B cell (primary cell): Measurements from ENCODE around the gene DNAJC8. TPM values are rescaled to one million over a fixed set of nuclear protein-coding genes. Genes with fewer than 3 reads are reported as not detected.

ENCODE experiments used
- ATAC-seq: fragments of 200-7000 bp; cut with Tn5 transposase; one replicate; pipeline ENCODE4 v1.10.0; 2021; ENCODE audit warnings: low read depth, mild to moderate bottlenecking, moderate number of reproducible peaks, moderate library complexity
- CTCF ChIA-PET: fragments of 350-600 bp; sonication (Branson Sonifier 250); formaldehyde crosslinking; loops from one replicate; lab custom pipeline; 2021; ENCODE audit warnings: antibody characterized with exemption, inconsistent platforms; lab: Charles Lee
- POLR2A ChIA-PET: fragments of 350-600 bp; sonication (Branson Sonifier 250); formaldehyde crosslinking; loops from one replicate; lab custom pipeline; 2021; ENCODE audit warnings: antibody characterized with exemption; lab: Charles Lee
- DNase-seq: peaks from one replicate; pipeline ENCODE4 v3.0.0; 2013
- H2AFZ ChIP-seq: 2 replicates; pipeline ENCODE4 v1.6.1; 2012; ENCODE audit warnings: mild to moderate bottlenecking, low read depth, low read length; ENCODE audit not compliant: insufficient read depth, poor library complexity, severe bottlenecking
- H3K27ac ChIP-seq, 2 donors: 1 replicate in 1 of 2; 2 replicates in 1 of 2; pipeline ENCODE4 v1.5.1; 2012 to 2013; ENCODE audit warnings: low read length in 2 of 2, mild to moderate bottlenecking in 2 of 2, moderate library complexity in 1 of 2
- H3K27me3 ChIP-seq, 4 experiments: fragments of 200-600 bp in 1 of 4; sonication (generic) in 1 of 4; replicated peaks in 1 of 4; 1 replicate in 2 of 4; 2 replicates in 2 of 4; pipeline versions ENCODE4 v1.6.1 to v1.7.0; 2013 to 2016; ENCODE audit warnings: low read length in 3 of 4, mild to moderate bottlenecking in 2 of 4, mixed read lengths in 1 of 4, moderate library complexity in 1 of 4; ENCODE audit not compliant: insufficient read depth in 4 of 4, control insufficient read depth in 3 of 4; ENCODE audit errors: control extremely low read depth in 1 of 4
- H3K36me3 ChIP-seq, 2 experiments: replicated peaks in 1 of 2; 1 replicate in 1 of 2; 2 replicates in 1 of 2; pipeline versions ENCODE4 v1.6.1 to v1.7.1; 2013; ENCODE audit warnings: low read length in 1 of 2; ENCODE audit not compliant: insufficient read depth in 2 of 2, control insufficient read depth in 1 of 2; ENCODE audit errors: control extremely low read depth in 1 of 2, extremely low read depth in 1 of 2
- H3K4me1 ChIP-seq, 2 donors: fragments of 200-600 bp in 1 of 2; sonication (generic) in 1 of 2; 1 replicate in 1 of 2; 2 replicates in 1 of 2; pipeline versions ENCODE4 v1.5.1 to v1.6.1; 2013 to 2017; ENCODE audit warnings: low read length in 2 of 2; ENCODE audit not compliant: control insufficient read depth in 2 of 2, insufficient read depth in 2 of 2
- H3K4me2 ChIP-seq: replicated peaks from 2 replicates; pipeline ENCODE3; 2012; ENCODE audit warnings: mild to moderate bottlenecking, low read depth, low read length; ENCODE audit not compliant: poor library complexity, severe bottlenecking
- H3K4me3 ChIP-seq, 5 experiments: fragments of 200-600 bp in 1 of 5; sonication (generic) in 1 of 5; 1 replicate in 3 of 5; 2 replicates in 2 of 5; pipeline versions ENCODE4 v1.5.1 to v1.7.0; 2011 to 2016; ENCODE audit warnings: low read length in 4 of 5, mild to moderate bottlenecking in 4 of 5, low read depth in 2 of 5, control low read depth in 1 of 5, moderate library complexity in 1 of 5; ENCODE audit not compliant: insufficient read depth in 1 of 5; ENCODE audit errors: control extremely low read depth in 1 of 5, extremely low read depth in 1 of 5
- H3K79me2 ChIP-seq: fragments of 200-600 bp; sonication (generic); one replicate; pipeline ENCODE4 v1.6.0; 2016; ENCODE audit warnings: low read length; ENCODE audit not compliant: control insufficient read depth, insufficient read depth
- H3K9ac ChIP-seq: fragments of 200-600 bp; sonication (generic); 2 replicates; pipeline ENCODE4 v1.6.1; 2017; ENCODE audit warnings: mild to moderate bottlenecking, low read length, moderate library complexity
- H3K9me3 ChIP-seq, 3 donors: one replicate each; pipeline versions ENCODE4 v1.6.1 to v1.7.1; 2013; ENCODE audit warnings: low read length in 2 of 3; ENCODE audit not compliant: control insufficient read depth in 2 of 3, insufficient read depth in 1 of 3; ENCODE audit errors: control extremely low read depth in 1 of 3
- H4K20me1 ChIP-seq: 2 replicates; pipeline ENCODE4 v1.6.0; 2012; ENCODE audit warnings: mild to moderate bottlenecking, low read length; ENCODE audit not compliant: insufficient read depth, control insufficient read depth, poor library complexity, severe bottlenecking
- H3K27ac Mint-ChIP-seq: one replicate; pipeline ENCODE4 v1.8.0; 2021; ENCODE audit warnings: mixed read lengths
- H3K27me3 Mint-ChIP-seq: one replicate; pipeline ENCODE4 v1.8.0; 2021; ENCODE audit warnings: mixed read lengths
- H3K4me1 Mint-ChIP-seq: one replicate; pipeline ENCODE4 v1.8.0; 2021; ENCODE audit warnings: mixed read lengths
- H3K4me3 Mint-ChIP-seq: one replicate; pipeline ENCODE4 v1.8.0; 2021; ENCODE audit warnings: mixed read lengths
- H3K9me3 Mint-ChIP-seq: one replicate; pipeline ENCODE4 v1.8.0; 2022; ENCODE audit warnings: mixed read lengths; ENCODE audit not compliant: insufficient read depth
- EZH2 ChIP-seq: IDR thresholded peaks from 2 replicates; pipeline ENCODE4 v1.6.1; 2012; ENCODE audit warnings: borderline replicate concordance, low read depth, mild to moderate bottlenecking, moderate library complexity, low read length; ENCODE audit not compliant: insufficient read depth, poor library complexity, severe bottlenecking
- whole genome bisulfite sequencing: methylation state at CpG from one replicate; pipeline ENCODE4 v1.1.5; 2013; ENCODE audit warnings: missing lambda C conversion rate; ENCODE audit not compliant: insufficient coverage; 5-methylcytosine and 5-hydroxymethylcytosine counted together
- intact Hi-C: fragments of 100-400 bp; cut with micrococcal nuclease; formaldehyde crosslinking; loops from one replicate; pipeline ENCODE4 v1.10.0; 2022
- polyA plus RNA-seq: library from polyadenylated mRNA; depleted of rRNA; stranded (reverse); fragments of >200 nt; gene quantifications from 2 replicates; pipeline ENCODE4 v1.2.3, GENCODE V29; 2012
- total RNA-seq, 2 donors: library from RNA; stranded (reverse); fragments of 120-200 nt in 1 of 2; gene quantifications; 1 replicate in 1 of 2; 2 replicates in 1 of 2; pipeline versions ENCODE4 v1.2.3 to v1.2.4, GENCODE V29; 2013 to 2022
- TF ChIP-seq, protein P1 (sequence below): fragments of 200-600 bp; IDR thresholded peaks from one replicate; pipeline ENCODE4 v1.8.0; 2022; ENCODE audit warnings: antibody characterized with exemption, mild to moderate bottlenecking

The DNAJC8 gene
- total and polyA plus RNA-seq, 2 donors (not counting 1 experiment from before 2014, with no cell fraction given): 26.3 to 74.6 TPM

DNA sequence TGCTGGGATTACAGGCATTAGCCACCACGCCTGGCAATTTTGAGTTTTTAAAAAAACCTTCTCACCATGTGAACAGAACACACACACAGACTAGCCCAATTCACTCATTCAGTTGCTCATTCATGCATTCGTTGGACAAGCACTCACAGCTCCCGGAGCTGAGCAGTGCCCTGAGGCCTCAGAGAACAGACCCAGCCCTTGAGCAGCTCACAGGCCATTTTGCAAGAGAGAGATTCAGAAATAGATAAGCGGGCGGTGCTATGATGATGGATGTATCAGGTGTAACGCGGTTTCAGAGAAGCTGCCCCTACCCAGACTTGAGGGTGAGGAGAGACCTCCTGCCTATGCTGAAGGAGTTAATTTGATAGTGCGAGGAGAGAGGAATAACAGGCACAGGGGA, 74.9 kb downstream of the DNAJC8 start:
- WGBS: 100% methylated on average over 8 of the region's 8 CpGs
- H3K27ac Mint-ChIP-seq: no peak overlapping the region
- CTCF ChIA-PET: interaction anchor here (1.2 kb wide), 1 partner anchor 51 kb away, joined by 5 read pairs; no protein-coding TSS in a partner anchor
- no peaks in the 10 kb centered on the region for H3K9me3 Mint-ChIP-seq
- no peaks in the 10 kb centered on the region for H3K9me3 ChIP-seq
- H3K79me2 ChIP-seq: peaks cover 25% of the 10 kb centered on the region
- no peak for DNase-seq
- H3K27ac ChIP-seq: no peak overlapping the region
- H3K4me1 Mint-ChIP-seq: peaks cover 10% of the 10 kb centered on the region
- ATAC-seq: no peak
- H4K20me1 ChIP-seq: no peaks in the 10 kb centered on the region
- H3K36me3 ChIP-seq: no peaks in the 10 kb centered on the region
- H3K27me3 ChIP-seq: no peaks in the 10 kb centered on the region
- no peak overlapping the region for H2AFZ ChIP-seq
- H3K9ac ChIP-seq: no peak overlapping the region
- intact Hi-C loops: no loop called here
- no peaks in the 10 kb centered on the region for H3K4me1 ChIP-seq
- H3K4me2 ChIP-seq: no peak overlapping the region
- TF ChIP-seq, protein P1, sequence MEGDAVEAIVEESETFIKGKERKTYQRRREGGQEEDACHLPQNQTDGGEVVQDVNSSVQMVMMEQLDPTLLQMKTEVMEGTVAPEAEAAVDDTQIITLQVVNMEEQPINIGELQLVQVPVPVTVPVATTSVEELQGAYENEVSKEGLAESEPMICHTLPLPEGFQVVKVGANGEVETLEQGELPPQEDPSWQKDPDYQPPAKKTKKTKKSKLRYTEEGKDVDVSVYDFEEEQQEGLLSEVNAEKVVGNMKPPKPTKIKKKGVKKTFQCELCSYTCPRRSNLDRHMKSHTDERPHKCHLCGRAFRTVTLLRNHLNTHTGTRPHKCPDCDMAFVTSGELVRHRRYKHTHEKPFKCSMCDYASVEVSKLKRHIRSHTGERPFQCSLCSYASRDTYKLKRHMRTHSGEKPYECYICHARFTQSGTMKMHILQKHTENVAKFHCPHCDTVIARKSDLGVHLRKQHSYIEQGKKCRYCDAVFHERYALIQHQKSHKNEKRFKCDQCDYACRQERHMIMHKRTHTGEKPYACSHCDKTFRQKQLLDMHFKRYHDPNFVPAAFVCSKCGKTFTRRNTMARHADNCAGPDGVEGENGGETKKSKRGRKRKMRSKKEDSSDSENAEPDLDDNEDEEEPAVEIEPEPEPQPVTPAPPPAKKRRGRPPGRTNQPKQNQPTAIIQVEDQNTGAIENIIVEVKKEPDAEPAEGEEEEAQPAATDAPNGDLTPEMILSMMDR: no peak
- TF ChIP-seq EZH2: no peak
- no peaks in the 10 kb centered on the region for H3K27me3 Mint-ChIP-seq
- no peak overlapping the region for H3K4me3 ChIP-seq
- no peak overlapping the region for H3K4me3 Mint-ChIP-seq
- POLR2A ChIA-PET: no interaction called here

DNA sequence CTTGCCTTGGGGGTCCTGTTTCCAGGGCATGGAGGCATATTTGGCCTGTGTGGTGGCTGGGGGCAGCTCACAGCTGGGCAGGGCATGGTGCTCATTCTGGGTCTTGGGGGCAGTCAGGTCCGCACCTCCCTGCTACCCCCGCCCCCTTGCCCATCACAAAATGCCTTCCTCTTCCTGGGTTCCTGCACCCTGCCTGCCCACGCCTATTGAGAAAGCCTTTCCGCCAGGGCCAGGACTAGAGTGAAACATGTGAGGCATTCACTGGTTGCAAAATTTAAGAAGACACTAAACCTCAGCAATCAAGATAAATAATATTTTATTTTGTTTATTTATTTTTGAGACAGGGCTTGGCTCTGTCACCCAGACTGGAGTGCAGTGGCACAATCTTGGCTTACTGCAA, 76.0 kb downstream of the DNAJC8 start:
- H3K9me3 ChIP-seq: no peaks in the 10 kb centered on the region
- intact Hi-C loops: no loop called here
- H3K27me3 ChIP-seq: no peaks in the 10 kb centered on the region
- H3K79me2 ChIP-seq: peaks cover 18% of the 10 kb centered on the region
- ATAC-seq (no peak), DNase-seq (no peak)
- H3K4me3 Mint-ChIP-seq: no peak overlapping the region
- no peaks in the 10 kb centered on the region for H3K27me3 Mint-ChIP-seq
- no peak overlapping the region for H3K4me3 ChIP-seq
- POLR2A ChIA-PET: no interaction called here
- peaks cover 1 to 2% of the 10 kb centered on the region in 2 donors for H3K4me1 ChIP-seq
- CTCF ChIA-PET: interaction anchor here (0.8 kb wide), 1 partner anchor 9 kb away, joined by 3 read pairs; no protein-coding TSS in a partner anchor
- no peak for TF ChIP-seq EZH2
- TF ChIP-seq, protein P1: no peak
- no peak overlapping the region for H3K9ac ChIP-seq
- H2AFZ ChIP-seq: no peak overlapping the region
- peaks cover 8% of the 10 kb centered on the region for H3K4me1 Mint-ChIP-seq
- no peaks in the 10 kb centered on the region for H3K9me3 Mint-ChIP-seq
- no peak overlapping the region for H3K27ac ChIP-seq
- no peaks in the 10 kb centered on the region for H3K36me3 ChIP-seq
- H3K27ac Mint-ChIP-seq: no peak overlapping the region
- no peak overlapping the region for H3K4me2 ChIP-seq
- WGBS: 90% methylated on average over 2 of the region's 4 CpGs
- H4K20me1 ChIP-seq: no peaks in the 10 kb centered on the region
